H1 (cell line): ENCODE data around the gene KLHL17.

Experiments used
- BRCA1 ChIP-seq: IDR thresholded peaks from 2 replicates; pipeline ENCODE4 v1.6.1; 2012; ENCODE audit warnings: low read depth, low read length, improper control_type of control experiment
- CTCF ChIP-seq, 3 experiments: IDR thresholded peaks; 1 replicate in 2 of 3; 2 replicates in 1 of 3; pipeline versions ENCODE4 v1.5.1 to v1.6.1; 2011; ENCODE audit warnings: low read length in 3 of 3, mild to moderate bottlenecking in 3 of 3, inconsistent platforms in 2 of 3, low read depth in 1 of 3, moderate library complexity in 1 of 3; ENCODE audit not compliant: insufficient read depth in 1 of 3; ENCODE audit errors: control extremely low read depth in 1 of 3
- SRF ChIP-seq: IDR thresholded peaks from 2 replicates; pipeline ENCODE4 v1.6.1; 2011; ENCODE audit warnings: mild to moderate bottlenecking, low read depth, low read length, moderate library complexity

GRCh38 chr1:932173-932510, 28.2 kb upstream of the KLHL17 start:
- TF ChIP-seq BRCA1 = no peak
- TF ChIP-seq CTCF (IDR thresholded peaks at IDR 0.05; ENCODE audit: control extremely low read depth in 1 of 3, insufficient read depth in 1 of 3, low read depth in 1 of 3, low read length in 3 of 3) = no peak
- no peak for TF ChIP-seq SRF
